AG09309 (cell line): ENCODE data around the gene GORAB.

ENCODE experiments used
- DNase-seq: peaks from one replicate; pipeline ENCODE4 v3.0.0-alpha.2; 2010; ENCODE audit warnings: low read depth
- H3K4me3 ChIP-seq: 2 replicates; pipeline ENCODE4 v1.5.1; 2011; ENCODE audit warnings: mild to moderate bottlenecking, low read depth, low read length, moderate library complexity; ENCODE audit not compliant: control insufficient read depth
- TF ChIP-seq, protein P1 (sequence below): IDR thresholded peaks from 2 replicates; pipeline ENCODE4 v1.5.1; 2011; ENCODE audit warnings: mild to moderate bottlenecking, low read depth, low read length, inconsistent platforms; ENCODE audit not compliant: insufficient read depth, control insufficient read depth; ENCODE audit errors: missing control alignments

The GORAB gene

DNA sequence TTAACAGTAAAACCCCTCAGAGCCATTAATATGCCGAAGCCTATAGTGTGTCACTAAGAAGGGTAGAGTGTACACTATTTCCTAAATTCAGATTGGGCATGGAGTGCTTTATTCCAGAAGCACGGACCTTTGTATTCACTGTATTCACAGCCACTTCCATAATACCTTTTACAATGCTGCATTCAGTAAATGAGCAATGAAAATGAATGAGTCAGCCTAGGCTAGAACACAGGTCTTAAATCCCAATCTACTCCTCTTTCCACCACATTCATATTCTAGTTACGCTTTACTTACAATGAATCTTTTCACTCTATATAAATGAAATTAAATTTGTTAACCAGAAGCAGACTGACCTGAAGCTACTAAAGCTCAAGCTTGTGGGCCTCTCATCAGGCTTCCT lies 13.0 kb upstream of the GORAB start:
- DNase-seq = no peak
- no peak overlapping the region for H3K4me3 ChIP-seq
- TF ChIP-seq, protein P1, sequence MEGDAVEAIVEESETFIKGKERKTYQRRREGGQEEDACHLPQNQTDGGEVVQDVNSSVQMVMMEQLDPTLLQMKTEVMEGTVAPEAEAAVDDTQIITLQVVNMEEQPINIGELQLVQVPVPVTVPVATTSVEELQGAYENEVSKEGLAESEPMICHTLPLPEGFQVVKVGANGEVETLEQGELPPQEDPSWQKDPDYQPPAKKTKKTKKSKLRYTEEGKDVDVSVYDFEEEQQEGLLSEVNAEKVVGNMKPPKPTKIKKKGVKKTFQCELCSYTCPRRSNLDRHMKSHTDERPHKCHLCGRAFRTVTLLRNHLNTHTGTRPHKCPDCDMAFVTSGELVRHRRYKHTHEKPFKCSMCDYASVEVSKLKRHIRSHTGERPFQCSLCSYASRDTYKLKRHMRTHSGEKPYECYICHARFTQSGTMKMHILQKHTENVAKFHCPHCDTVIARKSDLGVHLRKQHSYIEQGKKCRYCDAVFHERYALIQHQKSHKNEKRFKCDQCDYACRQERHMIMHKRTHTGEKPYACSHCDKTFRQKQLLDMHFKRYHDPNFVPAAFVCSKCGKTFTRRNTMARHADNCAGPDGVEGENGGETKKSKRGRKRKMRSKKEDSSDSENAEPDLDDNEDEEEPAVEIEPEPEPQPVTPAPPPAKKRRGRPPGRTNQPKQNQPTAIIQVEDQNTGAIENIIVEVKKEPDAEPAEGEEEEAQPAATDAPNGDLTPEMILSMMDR = no peak

DNA sequence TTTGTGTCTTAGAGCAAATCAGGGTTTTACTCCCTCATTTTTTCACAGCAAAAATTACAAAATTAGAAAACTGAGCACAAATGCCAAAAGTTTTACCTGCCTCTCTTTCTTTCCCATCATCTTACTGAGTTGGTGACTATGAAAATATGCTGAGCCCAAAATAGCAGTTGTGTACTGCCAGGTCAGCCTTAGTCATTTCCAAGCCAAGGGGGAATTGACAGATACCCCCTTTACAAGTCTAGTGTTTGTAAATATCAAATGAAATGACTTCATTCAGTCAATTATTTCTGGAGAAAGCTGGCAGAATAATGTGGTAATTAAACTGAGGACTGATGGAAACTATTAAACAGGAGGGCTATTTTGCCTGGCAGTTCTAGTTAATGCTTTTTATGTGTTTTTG lies 11.4 kb upstream of the GORAB start:
- DNase-seq = no peak
- TF ChIP-seq, protein P1 = no peak
- H3K4me3 ChIP-seq = no peak overlapping the region

DNA sequence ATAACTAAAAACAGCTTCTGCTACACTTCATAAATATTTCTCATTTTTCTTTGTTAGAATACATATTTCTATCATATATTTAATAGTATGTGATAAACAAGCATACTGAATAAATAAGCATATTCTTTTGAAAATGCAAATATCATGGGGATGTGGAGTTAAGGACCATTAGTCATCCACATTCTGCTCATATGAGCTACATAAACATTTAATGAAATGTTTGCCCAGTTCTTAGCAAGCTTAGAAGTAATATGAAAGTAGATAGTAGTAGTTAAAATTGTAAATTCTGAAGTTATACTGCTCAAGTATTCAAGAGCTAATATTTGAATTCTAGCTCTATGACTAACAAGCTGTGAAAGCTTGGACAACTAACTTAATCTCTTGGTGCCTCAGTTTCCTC lies 10.1 kb upstream of the GORAB start:
- H3K4me3 ChIP-seq = no peak overlapping the region
- TF ChIP-seq, protein P1 = no peak
- no peak for DNase-seq

DNA sequence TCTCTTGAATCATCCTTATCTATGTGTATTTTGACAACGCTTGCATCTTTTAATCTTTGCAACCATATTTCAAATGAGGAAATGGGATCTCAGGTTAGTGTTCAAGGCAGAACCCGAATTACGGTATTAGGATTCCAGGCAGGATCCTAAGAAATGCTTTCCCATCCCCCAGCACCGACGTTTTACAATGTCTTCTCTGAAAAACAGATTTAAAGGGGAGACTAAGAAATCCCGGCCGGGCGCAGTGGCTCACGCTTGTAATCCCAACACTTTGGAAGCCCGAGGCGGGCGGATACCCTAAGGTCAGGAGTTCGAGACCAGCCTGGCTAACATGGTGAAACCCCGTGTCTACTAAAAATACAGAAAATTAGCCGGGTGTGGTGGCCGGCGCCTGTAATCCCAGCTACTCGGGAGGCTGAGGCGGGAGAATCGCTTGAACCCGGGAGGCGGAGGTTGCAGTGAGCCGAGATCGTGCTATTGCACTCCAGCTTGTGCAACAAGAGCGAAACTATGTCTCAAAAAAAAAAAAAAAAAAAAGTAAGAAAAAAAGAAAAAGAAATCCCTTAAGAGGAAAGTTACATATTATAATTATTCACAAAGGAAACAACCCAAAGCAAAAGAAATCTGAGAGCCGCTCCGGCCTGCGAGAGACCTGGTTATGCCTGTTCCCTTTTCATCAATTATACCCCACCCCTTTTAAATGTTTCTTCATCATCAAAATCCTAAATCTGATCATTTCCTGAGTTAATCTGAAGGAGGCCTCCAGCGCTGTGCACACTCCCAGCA lies 801 bp upstream of the GORAB start:
- H3K4me3 ChIP-seq = peak overlapping the region; percentile 69
- TF ChIP-seq, protein P1 = no peak
- no peak for DNase-seq

DNA sequence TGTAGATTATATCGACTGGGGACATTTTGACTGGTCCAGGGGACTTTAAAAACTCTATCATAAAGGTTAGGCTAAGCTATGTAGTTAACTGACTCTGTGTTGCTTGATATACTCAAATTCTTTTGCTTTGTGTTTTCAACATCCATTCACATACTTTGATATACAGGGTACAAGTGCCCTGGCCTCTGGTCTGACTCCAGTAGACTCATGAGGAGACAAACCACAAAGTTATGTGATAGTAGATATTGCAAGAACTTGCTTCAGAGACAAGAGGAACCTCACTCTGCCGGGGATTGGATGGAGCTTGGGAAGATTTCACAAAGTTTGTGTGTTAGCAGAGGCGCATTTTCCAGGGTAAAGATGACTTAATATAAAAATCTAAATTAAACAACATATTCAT lies 1.3 kb downstream of the GORAB start:
- peak overlapping the region; percentile 69 for H3K4me3 ChIP-seq
- DNase-seq = peak; percentile 84
- TF ChIP-seq, protein P1 = no peak

DNA sequence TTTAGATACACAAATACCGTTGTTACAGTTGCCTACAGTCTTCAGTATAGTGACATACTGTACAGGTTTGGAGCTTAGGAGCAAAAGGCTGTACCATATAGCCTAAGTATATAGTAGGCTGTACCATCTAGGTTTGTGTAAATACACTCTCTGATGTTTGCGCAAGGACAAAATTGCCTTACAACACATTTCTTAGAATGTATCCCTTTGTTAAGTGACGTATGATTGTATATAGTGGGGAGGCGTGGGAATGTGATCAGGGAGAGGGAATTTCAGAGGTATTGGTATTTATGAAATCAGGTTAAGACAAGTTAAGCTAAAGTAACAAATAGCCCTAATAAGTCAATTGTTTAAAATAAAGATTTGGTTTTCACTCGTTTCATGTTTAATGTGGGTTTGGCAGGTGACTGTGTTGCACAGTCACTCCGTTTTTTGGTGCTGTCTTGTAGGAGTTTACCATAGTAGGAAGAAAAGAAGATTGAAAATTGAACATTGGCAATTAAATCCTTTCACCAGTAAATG lies 2.7 kb downstream of the GORAB start:
- TF ChIP-seq, protein P1 = no peak
- no peak overlapping the region for H3K4me3 ChIP-seq
- DNase-seq = no peak
